Fibroblast of mammary gland (primary cell): ENCODE data around the gene LHFPL2.

Source experiments
- DNase-seq: peaks from one replicate; pipeline ENCODE4 v3.0.0-alpha.2; 2010; ENCODE audit warnings: low read depth
- H3K4me3 ChIP-seq: 2 replicates; pipeline ENCODE4 v1.5.1; 2011; ENCODE audit warnings: low read depth, mild to moderate bottlenecking, low read length, moderate library complexity; ENCODE audit not compliant: control insufficient read depth
- TF ChIP-seq, protein P1 (sequence below): conservative IDR thresholded peaks from 2 replicates; pipeline ENCODE4 v1.5.1; 2011; ENCODE audit warnings: low read depth, low read length, inconsistent platforms; ENCODE audit not compliant: control insufficient read depth, insufficient read depth

LHFPL2 gene

GRCh38 chr5:78649861-78650496, 1.4 kb upstream of the LHFPL2 start:
- TF ChIP-seq, protein P1, sequence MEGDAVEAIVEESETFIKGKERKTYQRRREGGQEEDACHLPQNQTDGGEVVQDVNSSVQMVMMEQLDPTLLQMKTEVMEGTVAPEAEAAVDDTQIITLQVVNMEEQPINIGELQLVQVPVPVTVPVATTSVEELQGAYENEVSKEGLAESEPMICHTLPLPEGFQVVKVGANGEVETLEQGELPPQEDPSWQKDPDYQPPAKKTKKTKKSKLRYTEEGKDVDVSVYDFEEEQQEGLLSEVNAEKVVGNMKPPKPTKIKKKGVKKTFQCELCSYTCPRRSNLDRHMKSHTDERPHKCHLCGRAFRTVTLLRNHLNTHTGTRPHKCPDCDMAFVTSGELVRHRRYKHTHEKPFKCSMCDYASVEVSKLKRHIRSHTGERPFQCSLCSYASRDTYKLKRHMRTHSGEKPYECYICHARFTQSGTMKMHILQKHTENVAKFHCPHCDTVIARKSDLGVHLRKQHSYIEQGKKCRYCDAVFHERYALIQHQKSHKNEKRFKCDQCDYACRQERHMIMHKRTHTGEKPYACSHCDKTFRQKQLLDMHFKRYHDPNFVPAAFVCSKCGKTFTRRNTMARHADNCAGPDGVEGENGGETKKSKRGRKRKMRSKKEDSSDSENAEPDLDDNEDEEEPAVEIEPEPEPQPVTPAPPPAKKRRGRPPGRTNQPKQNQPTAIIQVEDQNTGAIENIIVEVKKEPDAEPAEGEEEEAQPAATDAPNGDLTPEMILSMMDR, result no peak
- H3K4me3 ChIP-seq, result no peak overlapping the region
- DNase-seq, result peak; percentile 70

- TF ChIP-seq, protein P1, result no peak
- H3K4me3 ChIP-seq, result peak overlapping the region; percentile 50
- peak; percentile 29 for DNase-seq
These were observed 681 bp upstream of the LHFPL2 start for GRCh38 chr5:78649211-78649695.

DNA sequence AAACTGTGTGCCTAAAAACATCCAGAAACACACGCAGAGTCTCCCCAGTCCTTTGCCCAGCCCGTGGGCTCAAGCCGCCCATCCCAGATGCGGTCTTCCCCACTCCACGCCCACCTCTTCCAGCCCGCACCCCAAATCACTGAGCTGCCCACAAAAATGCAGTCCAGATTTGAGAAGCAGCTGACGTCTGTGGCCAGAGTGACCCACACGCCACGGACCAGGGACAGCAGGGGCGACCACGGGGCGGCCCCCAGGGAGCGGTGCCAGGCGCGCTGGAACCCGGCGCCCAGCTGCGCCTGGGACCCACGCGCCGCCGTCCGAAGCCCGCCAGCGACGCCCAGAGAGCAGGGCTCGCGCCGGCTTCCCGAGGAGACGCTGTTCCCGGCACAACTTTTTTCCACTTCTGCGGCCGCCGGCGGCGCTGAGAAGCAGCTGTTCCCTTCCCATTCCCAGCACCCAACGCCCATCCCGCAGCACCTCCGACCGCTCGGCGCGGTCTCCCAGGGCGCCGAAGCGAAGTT, 674 bp downstream of the LHFPL2 start:
- DNase-seq, result peak; percentile 44
- H3K4me3 ChIP-seq, result peak overlapping the region; percentile 70
- TF ChIP-seq, protein P1, result no peak

DNA sequence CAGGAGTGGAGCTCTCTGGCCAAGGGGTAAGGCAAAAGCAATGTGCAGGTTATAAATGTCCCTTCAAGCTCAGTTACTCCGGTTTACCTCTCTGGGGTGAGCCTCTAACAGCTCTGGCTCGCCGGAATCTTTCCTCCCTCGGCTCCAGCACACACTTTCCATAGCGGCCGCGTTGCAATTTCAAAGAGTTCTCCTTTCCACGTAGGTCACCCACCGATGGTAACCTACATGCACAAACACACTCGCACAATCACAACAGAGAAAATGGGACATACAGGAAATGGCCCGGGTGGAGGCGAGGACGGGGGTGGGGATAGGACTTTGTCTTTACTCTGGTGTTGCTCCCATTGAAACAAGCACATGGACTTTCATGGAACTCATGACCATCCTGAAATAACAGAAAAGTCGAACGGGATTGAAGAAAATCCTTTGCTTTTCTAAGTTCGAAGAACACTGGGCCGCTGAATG, 1.2 kb downstream of the LHFPL2 start:
- DNase-seq, result peak; percentile 58
- peak overlapping the region; percentile 70 for H3K4me3 ChIP-seq
- TF ChIP-seq, protein P1, result no peak

DNA sequence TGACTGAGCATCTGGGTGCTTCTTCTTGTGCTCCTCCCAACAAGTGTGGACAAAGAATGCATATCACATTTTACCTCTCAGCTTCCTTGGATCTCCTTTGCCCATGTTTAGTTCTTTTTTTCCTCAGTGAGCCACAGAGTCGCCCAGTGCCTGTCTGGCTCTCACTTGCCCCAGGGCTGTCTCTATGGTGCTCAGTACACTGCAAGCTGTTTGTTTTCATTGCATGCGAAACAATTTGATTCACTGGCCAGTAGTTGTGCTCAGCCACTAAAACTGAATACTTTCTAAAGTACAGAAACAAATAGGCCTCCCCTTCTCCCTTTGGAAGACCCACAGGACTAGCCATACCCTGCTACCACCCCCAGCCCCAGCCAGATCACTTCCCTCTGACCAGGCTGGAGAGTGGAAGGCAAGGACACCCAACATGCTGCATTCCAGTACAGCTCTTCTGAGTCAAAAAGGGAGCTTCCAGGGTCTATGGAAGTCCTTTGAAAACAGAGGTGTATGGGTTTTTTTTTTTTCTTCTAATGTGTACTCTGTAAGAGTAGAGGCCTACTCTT, 3.8 kb downstream of the LHFPL2 start:
- no peak for DNase-seq
- H3K4me3 ChIP-seq, result no peak overlapping the region
- TF ChIP-seq, protein P1, result no peak

DNA sequence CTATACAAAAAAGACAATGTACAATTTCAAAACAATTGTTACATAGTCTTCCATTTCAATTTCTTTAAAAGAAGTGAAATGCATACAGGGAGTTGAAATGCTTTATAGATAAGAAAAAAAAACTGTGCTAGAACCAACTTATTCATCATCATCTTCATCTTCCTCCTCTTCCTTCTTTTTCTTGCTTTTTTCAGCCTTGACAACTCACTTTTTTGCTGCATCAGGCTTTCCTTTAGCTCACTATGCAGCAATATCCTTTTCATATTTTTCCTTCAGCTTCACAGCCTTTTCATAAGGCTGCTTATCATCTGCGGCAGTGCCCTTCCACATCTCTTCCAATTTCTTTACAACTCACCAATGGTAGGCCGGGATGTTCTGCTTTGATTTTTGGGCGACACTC, 4.4 kb downstream of the LHFPL2 start:
- no peak for DNase-seq
- H3K4me3 ChIP-seq, result no peak overlapping the region
- TF ChIP-seq, protein P1, result no peak
